Measurements from ENCODE around the gene ADAMTS20. TPM values are rescaled to one million over a fixed set of nuclear protein-coding genes. Genes with fewer than 3 reads are reported as not detected.
"Not testable (repeated sequence)": the region's sequence is repeated elsewhere in the genome, so short reads cannot be mapped to it uniquely, and the experiment has no call there.

Gene ADAMTS20
- polyA plus RNA-seq, 1 donor (not counting 4 experiments of a cell fraction or from before 2014, with no cell fraction given), result not detected

DNA sequence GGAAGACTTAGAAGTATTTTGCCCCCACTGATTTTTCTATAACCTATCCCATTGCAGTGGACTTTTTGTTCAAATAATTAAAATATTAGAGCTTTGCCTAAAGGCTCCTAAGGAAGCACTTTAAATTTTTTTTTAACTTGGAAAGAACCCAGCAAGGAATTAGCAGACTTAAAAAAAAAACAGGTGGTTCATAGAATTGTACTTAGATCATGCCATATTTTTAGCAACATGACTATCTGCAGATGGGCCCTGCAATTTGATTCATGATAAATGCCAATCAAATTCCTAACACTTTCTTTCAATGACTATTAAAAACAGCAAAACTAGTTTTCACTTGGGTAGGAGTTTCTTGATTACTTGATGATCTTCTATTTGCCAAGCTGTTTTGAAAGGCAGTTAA is 11.5 kb downstream of the ADAMTS20 start:
- no peaks in the 10 kb centered on the region for H3K9me1 ChIP-seq (ENCODE audit: control insufficient read depth, extremely low read depth, insufficient read depth, low read length)
- H4K20me1 ChIP-seq (ENCODE audit: control insufficient read depth, extremely low read depth, insufficient read depth, low read length), result no peaks in the 10 kb centered on the region
- TF ChIP-seq, protein P1, sequence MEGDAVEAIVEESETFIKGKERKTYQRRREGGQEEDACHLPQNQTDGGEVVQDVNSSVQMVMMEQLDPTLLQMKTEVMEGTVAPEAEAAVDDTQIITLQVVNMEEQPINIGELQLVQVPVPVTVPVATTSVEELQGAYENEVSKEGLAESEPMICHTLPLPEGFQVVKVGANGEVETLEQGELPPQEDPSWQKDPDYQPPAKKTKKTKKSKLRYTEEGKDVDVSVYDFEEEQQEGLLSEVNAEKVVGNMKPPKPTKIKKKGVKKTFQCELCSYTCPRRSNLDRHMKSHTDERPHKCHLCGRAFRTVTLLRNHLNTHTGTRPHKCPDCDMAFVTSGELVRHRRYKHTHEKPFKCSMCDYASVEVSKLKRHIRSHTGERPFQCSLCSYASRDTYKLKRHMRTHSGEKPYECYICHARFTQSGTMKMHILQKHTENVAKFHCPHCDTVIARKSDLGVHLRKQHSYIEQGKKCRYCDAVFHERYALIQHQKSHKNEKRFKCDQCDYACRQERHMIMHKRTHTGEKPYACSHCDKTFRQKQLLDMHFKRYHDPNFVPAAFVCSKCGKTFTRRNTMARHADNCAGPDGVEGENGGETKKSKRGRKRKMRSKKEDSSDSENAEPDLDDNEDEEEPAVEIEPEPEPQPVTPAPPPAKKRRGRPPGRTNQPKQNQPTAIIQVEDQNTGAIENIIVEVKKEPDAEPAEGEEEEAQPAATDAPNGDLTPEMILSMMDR (optimal IDR thresholded peaks at IDR 0.05 in 1 of 3, IDR thresholded peaks at IDR 0.05 in 1 of 3, conservative IDR thresholded peaks at IDR 0.05 in 1 of 3; ENCODE audit: extremely low read depth in 1 of 3, insufficient read depth in 2 of 3, low read length in 3 of 3), result no peak
- no peak for TF ChIP-seq EZH2 (IDR thresholded peaks at IDR 0.05; ENCODE audit: low read length)
- H3K4me2 ChIP-seq (ENCODE audit: control insufficient read depth, extremely low read depth, insufficient read depth, low read depth, low read length), result no peak overlapping the region
- no peak overlapping the region for H3K27ac ChIP-seq (ENCODE audit: control insufficient read depth, insufficient read depth, low read length)
- H3K9me3 ChIP-seq (ENCODE audit: control insufficient read depth, low read depth, low read length), result no peaks in the 10 kb centered on the region
- H3K4me1 ChIP-seq (ENCODE audit: control insufficient read depth, extremely low read depth, insufficient read depth, low read length), result no peaks in the 10 kb centered on the region
- no peaks in the 10 kb centered on the region for H3K79me2 ChIP-seq (ENCODE audit: control insufficient read depth, insufficient read depth, low read length)
- FAIRE-seq (no peak), DNase-seq (ENCODE audit: low read depth, low spot score) (no peak)
- H3K36me3 ChIP-seq (ENCODE audit: control insufficient read depth in 2 of 2, extremely low read depth in 1 of 2, insufficient read depth in 2 of 2, low read length in 2 of 2), result no peaks in the 10 kb centered on the region
- no peaks in the 10 kb centered on the region for H3K27me3 ChIP-seq (ENCODE audit: control insufficient read depth, extremely low read depth, insufficient read depth, low read length)
- dilution Hi-C loops (cut with MboI; ENCODE audit: extremely low pct_ligation_motif_present, low sequenced_read_pairs), result no loop called here
- no peak overlapping the region for H3K4me3 ChIP-seq (ENCODE audit: control insufficient read depth in 2 of 3, extremely low read depth in 1 of 3, insufficient read depth in 2 of 3, low read depth in 1 of 3, low read length in 3 of 3)
- no peak overlapping the region for H3K9ac ChIP-seq (ENCODE audit: control insufficient read depth, extremely low read depth, insufficient read depth, low read length)
- no peak overlapping the region for H2AFZ ChIP-seq (ENCODE audit: control insufficient read depth, low read length)

- H3K9me3 ChIP-seq (ENCODE audit: control insufficient read depth, low read depth, low read length); H3K4me2 ChIP-seq (ENCODE audit: control insufficient read depth, extremely low read depth, insufficient read depth, low read depth, low read length); H3K4me1 ChIP-seq (ENCODE audit: control insufficient read depth, extremely low read depth, insufficient read depth, low read length); H3K9me1 ChIP-seq (ENCODE audit: control insufficient read depth, extremely low read depth, insufficient read depth, low read length); dilution Hi-C loops (cut with MboI; ENCODE audit: extremely low pct_ligation_motif_present, low sequenced_read_pairs); H2AFZ ChIP-seq (ENCODE audit: control insufficient read depth, low read length); FAIRE-seq; H3K79me2 ChIP-seq (ENCODE audit: control insufficient read depth, insufficient read depth, low read length); H4K20me1 ChIP-seq (ENCODE audit: control insufficient read depth, extremely low read depth, insufficient read depth, low read length); DNase-seq (ENCODE audit: low read depth, low spot score); H3K27ac ChIP-seq (ENCODE audit: control insufficient read depth, insufficient read depth, low read length); H3K36me3 ChIP-seq (ENCODE audit: control insufficient read depth in 2 of 2, extremely low read depth in 1 of 2, insufficient read depth in 2 of 2, low read length in 2 of 2); H3K27me3 ChIP-seq (ENCODE audit: control insufficient read depth, extremely low read depth, insufficient read depth, low read length); H3K9ac ChIP-seq (ENCODE audit: control insufficient read depth, extremely low read depth, insufficient read depth, low read length); H3K4me3 ChIP-seq (ENCODE audit: control insufficient read depth in 2 of 3, extremely low read depth in 1 of 3, insufficient read depth in 2 of 3, low read depth in 1 of 3, low read length in 3 of 3): not testable (repeated sequence)
These were observed 14.3 kb downstream of the ADAMTS20 start for GRCh38 chr12:43537675-43538074.

DNA sequence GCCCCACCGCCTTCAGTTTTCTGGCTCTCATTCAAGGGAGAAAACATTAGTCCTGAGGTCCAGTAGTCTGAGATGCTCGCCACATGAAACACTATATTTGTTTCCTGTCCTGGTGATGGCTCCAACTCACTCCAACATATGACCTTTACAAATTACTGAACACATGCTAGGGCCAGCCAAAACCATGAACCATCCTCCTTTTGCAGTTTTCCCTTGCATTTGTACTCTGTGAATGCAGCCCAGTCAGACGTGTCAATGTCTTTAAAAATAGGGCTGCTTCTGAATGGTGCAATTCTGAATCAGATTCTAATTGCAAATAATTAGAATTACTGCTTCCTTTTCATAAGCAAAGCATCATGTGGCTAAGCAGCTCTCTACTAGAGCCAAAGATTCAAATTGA is 36.0 kb downstream of the ADAMTS20 start:
- FAIRE-seq, result no peak
- DNase-seq (ENCODE audit: low read depth, low spot score), result no peak
- H3K9me1 ChIP-seq (ENCODE audit: control insufficient read depth, extremely low read depth, insufficient read depth, low read length), result no peaks in the 10 kb centered on the region
- TF ChIP-seq, protein P1 (optimal IDR thresholded peaks at IDR 0.05 in 1 of 3, IDR thresholded peaks at IDR 0.05 in 1 of 3, conservative IDR thresholded peaks at IDR 0.05 in 1 of 3; ENCODE audit: extremely low read depth in 1 of 3, insufficient read depth in 2 of 3, low read length in 3 of 3), result no peak
- TF ChIP-seq EZH2 (IDR thresholded peaks at IDR 0.05; ENCODE audit: low read length), result no peak
- no peaks in the 10 kb centered on the region for H3K36me3 ChIP-seq (ENCODE audit: control insufficient read depth in 2 of 2, extremely low read depth in 1 of 2, insufficient read depth in 2 of 2, low read length in 2 of 2)
- no peaks in the 10 kb centered on the region for H3K79me2 ChIP-seq (ENCODE audit: control insufficient read depth, insufficient read depth, low read length)
- no peak overlapping the region for H3K4me3 ChIP-seq (ENCODE audit: control insufficient read depth in 2 of 3, extremely low read depth in 1 of 3, insufficient read depth in 2 of 3, low read depth in 1 of 3, low read length in 3 of 3)
- no peaks in the 10 kb centered on the region for H3K4me1 ChIP-seq (ENCODE audit: control insufficient read depth, extremely low read depth, insufficient read depth, low read length)
- H3K9ac ChIP-seq (ENCODE audit: control insufficient read depth, extremely low read depth, insufficient read depth, low read length), result no peak overlapping the region
- no peak overlapping the region for H2AFZ ChIP-seq (ENCODE audit: control insufficient read depth, low read length)
- H4K20me1 ChIP-seq (ENCODE audit: control insufficient read depth, extremely low read depth, insufficient read depth, low read length), result no peaks in the 10 kb centered on the region
- H3K9me3 ChIP-seq (ENCODE audit: control insufficient read depth, low read depth, low read length), result no peaks in the 10 kb centered on the region
- H3K27me3 ChIP-seq (ENCODE audit: control insufficient read depth, extremely low read depth, insufficient read depth, low read length), result no peaks in the 10 kb centered on the region
- H3K4me2 ChIP-seq (ENCODE audit: control insufficient read depth, extremely low read depth, insufficient read depth, low read depth, low read length), result no peak overlapping the region
- dilution Hi-C loops (cut with MboI; ENCODE audit: extremely low pct_ligation_motif_present, low sequenced_read_pairs), result no loop called here
- H3K27ac ChIP-seq (ENCODE audit: control insufficient read depth, insufficient read depth, low read length), result no peak overlapping the region

All from keratinocyte (primary cell).